Body of pancreas (tissue), 4 donors: ENCODE data around the gene SEMA3F. TPM values are rescaled to one million over a fixed set of nuclear protein-coding genes. Genes with fewer than 3 reads are reported as not detected.

ENCODE experiments used
- ATAC-seq: fragments of 150-250 bp; one replicate; pipeline ENCODE4 v1.9.1; 2016
- DNase-seq, 4 donors: peaks; one replicate each; pipeline ENCODE4 v3.0.0-alpha.2; 2019
- H3K27ac ChIP-seq, 4 donors: fragments of 200-600 bp; sonication (generic); 1 replicate in 3 of 4; 2 replicates in 1 of 4; pipeline versions ENCODE4 v1.5.1 to v1.6.1; 2016 to 2019; ENCODE audit warnings: mild to moderate bottlenecking in 1 of 4, mixed read lengths in 1 of 4, moderate library complexity in 1 of 4
- H3K27me3 ChIP-seq, 2 donors: fragments of 200-600 bp; sonication (generic); one replicate each; pipeline ENCODE4 v1.6.0; 2016; ENCODE audit warnings: mild to moderate bottlenecking in 1 of 2
- H3K36me3 ChIP-seq, 2 donors: fragments of 200-600 bp; sonication (generic); replicated peaks in 1 of 2; 2 replicates each; pipeline ENCODE4 v1.5.1; 2016; ENCODE audit warnings: low read depth in 2 of 2; ENCODE audit not compliant: insufficient read depth in 1 of 2
- H3K4me1 ChIP-seq: fragments of 200-600 bp; sonication (generic); one replicate; pipeline ENCODE4 v1.6.0; 2016
- H3K4me3 ChIP-seq, 2 donors: fragments of 200-600 bp; sonication (generic); 1 replicate in 1 of 2; 2 replicates in 1 of 2; pipeline ENCODE4 v1.5.1; 2016 to 2019
- H3K9me3 ChIP-seq, 3 donors: fragments of 200-600 bp; sonication (generic); 1 replicate in 2 of 3; 2 replicates in 1 of 3; pipeline ENCODE4 v1.5.1; 2016
- CTCF ChIP-seq, 7 experiments: fragments of 450-650 bp in 4 of 7; fragments of 200-600 bp in 3 of 7; sonication (generic) in 3 of 7; IDR thresholded peaks; one replicate each; pipeline ENCODE4 v1.5.1; 2016 to 2019; ENCODE audit warnings: antibody characterized with exemption in 7 of 7
- POLR2A ChIP-seq, 3 donors: fragments of 450-650 bp; IDR thresholded peaks; one replicate each; pipeline ENCODE4 v1.6.1; 2016; ENCODE audit warnings: antibody characterized with exemption in 3 of 3, mild to moderate bottlenecking in 2 of 3
- WGBS, 2 donors: methylation state at CpG; one replicate each; pipeline ENCODE4 v1.1.5; 2017; 5-methylcytosine and 5-hydroxymethylcytosine counted together
- intact Hi-C: fragments of 100-400 bp; cut with DNase I; formaldehyde crosslinking; loops from one replicate; pipeline ENCODE4 v1.15.1; 2023
- total RNA-seq, 2 donors: library from RNA; depleted of rRNA; stranded (reverse); fragments of >200 nt; gene quantifications; one replicate each; pipeline ENCODE4 v1.1.0, GENCODE V29; 2016

SEMA3F gene
- total RNA-seq, 2 donors from 2014 or later = 5.2 to 25.4 TPM

GRCh38 chr3:50181985-50182384 is 26.9 kb downstream of the SEMA3F start:
- Histone ChIP-seq H3K36me3 (no peaks in the 10 kb centered on the region), H3K27me3 (no peaks in the 10 kb centered on the region), H3K4me3 (no peak overlapping the region), H3K27ac (no peak overlapping the region), H3K9me3 (no peaks in the 10 kb centered on the region), H3K4me1 (peaks cover 20% of the 10 kb centered on the region)
- intact Hi-C loops = no loop called here
- TF ChIP-seq POLR2A (IDR thresholded peaks at IDR 0.05) = no peak
- TF ChIP-seq CTCF (IDR thresholded peaks at IDR 0.05) = no peak
- DNase-seq (no peak), ATAC-seq (no peak)
- WGBS, 2 donors = 60 to 88% methylated on average over 1 to 5 of the region's 5 CpGs

DNA sequence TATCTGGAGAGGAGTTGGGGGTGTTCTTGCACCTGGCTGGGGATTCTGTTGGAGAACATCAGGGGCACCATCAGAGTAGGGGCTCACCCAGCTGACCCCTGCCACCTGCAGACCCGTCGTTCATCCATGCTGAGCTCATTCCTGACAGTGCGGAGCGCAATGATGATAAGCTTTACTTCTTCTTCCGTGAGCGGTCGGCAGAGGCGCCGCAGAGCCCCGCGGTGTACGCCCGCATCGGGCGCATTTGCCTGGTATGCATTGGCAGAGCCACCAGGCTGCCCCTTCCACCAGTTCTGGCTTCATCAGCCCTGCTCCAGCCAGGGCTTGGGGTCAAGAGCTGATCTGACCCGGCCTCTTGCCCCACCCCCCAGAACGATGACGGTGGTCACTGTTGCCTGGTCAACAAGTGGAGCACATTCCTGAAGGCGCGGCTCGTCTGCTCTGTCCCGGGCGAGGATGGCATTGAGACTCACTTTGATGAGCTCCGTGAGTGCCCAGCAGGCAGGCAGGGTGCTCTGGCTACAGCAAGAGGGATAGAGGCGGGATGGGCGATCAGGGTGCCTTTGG is 27.5 kb downstream of the SEMA3F start:
- intact Hi-C loops = no loop called here
- H3K4me3 ChIP-seq = no peak overlapping the region

GRCh38 chr3:50183755-50184154 is 28.6 kb downstream of the SEMA3F start:
- no peak for ATAC-seq
- WGBS, 2 donors = 81 to 86% methylated on average over 1 to 6 of the region's 6 CpGs

More for the DNA sequence above, 27.5 kb downstream of the SEMA3F start:
- Histone ChIP-seq H3K27me3 (no peaks in the 10 kb centered on the region), H3K27ac (no peak overlapping the region), H3K9me3 (no peaks in the 10 kb centered on the region), H3K36me3 (no peaks in the 10 kb centered on the region), H3K4me1 (peaks cover 15% of the 10 kb centered on the region)
- TF ChIP-seq CTCF (IDR thresholded peaks at IDR 0.05) (no peak), POLR2A (IDR thresholded peaks at IDR 0.05) (no peak)
- ATAC-seq (no peak), DNase-seq (no peak)
- WGBS, 2 donors = 90 to 94% methylated on average over 14 to 26 of the region's 26 CpGs

GRCh38 chr3:50184242-50184978 is 29.3 kb downstream of the SEMA3F start:
- TF ChIP-seq POLR2A (IDR thresholded peaks at IDR 0.05) (no peak), CTCF (IDR thresholded peaks at IDR 0.05) (no peak)
- DNase-seq (no peak), ATAC-seq (no peak)
- no peaks in the 10 kb centered on the region for H3K36me3 ChIP-seq
- H3K27me3 ChIP-seq = no peaks in the 10 kb centered on the region
- intact Hi-C loops = no loop called here
- H3K4me1 ChIP-seq = peaks cover 10% of the 10 kb centered on the region
- no peak overlapping the region for H3K4me3 ChIP-seq
- no peaks in the 10 kb centered on the region for H3K9me3 ChIP-seq
- no peak overlapping the region for H3K27ac ChIP-seq
- WGBS, 2 donors = 86 to 91% methylated on average over 20 to 21 of the region's 21 CpGs

More at GRCh38 chr3:50183755-50184154, 28.6 kb downstream of the SEMA3F start:
- no peak for TF ChIP-seq CTCF (IDR thresholded peaks at IDR 0.05)
- no peak for TF ChIP-seq POLR2A (IDR thresholded peaks at IDR 0.05)
- intact Hi-C loops = no loop called here
- Histone ChIP-seq H3K4me1 (peaks cover 15% of the 10 kb centered on the region), H3K27me3 (no peaks in the 10 kb centered on the region), H3K9me3 (no peaks in the 10 kb centered on the region), H3K4me3 (no peak overlapping the region), H3K36me3 (no peaks in the 10 kb centered on the region), H3K27ac (no peak overlapping the region)
- DNase-seq = no peak
